ENCODE data around the gene LPIN1. TPM values are rescaled to one million over a fixed set of nuclear protein-coding genes. Genes with fewer than 3 reads are reported as not detected.
"Not testable (repeated sequence)": the region's sequence is repeated elsewhere in the genome, so short reads cannot be mapped to it uniquely, and the experiment has no call there.

LPIN1 gene
- total RNA-seq, 1 donor from 2014 or later = 48.8 TPM

DNA sequence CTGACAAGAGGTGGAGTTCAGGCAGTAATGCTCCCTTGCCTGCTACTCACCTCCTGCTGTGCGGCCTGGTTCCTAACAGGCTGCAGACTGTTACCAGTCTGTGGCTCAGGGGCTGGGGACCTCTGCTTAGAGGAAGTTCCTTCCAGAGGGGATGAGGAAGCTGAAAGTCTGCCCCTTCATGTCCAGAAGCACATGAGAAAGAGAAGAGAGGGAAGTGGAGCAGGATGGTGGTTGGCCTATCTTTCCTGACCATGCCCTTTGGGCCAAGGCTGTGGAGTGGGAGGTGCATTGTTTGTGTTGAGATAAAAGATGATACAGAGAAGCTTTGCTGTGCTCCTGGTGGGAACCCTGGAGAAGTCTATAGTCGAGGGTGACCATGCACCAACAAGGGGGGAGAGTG, 112.5 kb downstream of the LPIN1 start:
- peaks cover 9% of the 10 kb centered on the region for H3K9me3 Mint-ChIP-seq

DNA sequence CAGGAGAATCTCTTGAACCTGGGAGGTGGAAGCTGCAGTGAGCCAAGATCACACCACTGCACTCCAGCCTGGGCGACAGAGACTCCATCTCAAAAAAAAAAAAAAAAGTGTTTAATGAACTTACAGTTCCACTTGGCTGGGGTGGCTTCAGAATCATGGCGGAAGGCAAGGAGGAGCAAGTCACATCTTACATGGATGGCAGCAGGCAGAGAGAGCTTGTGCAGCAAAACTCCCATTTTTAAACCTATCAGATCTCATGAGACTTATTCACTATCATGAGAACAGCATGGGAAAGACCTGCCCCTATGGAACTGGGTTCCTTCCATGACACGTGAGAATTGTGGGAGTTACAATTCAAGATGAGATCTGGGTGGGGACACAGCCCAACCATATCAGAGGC, 113.5 kb downstream of the LPIN1 start:
- not testable (repeated sequence) for H3K4me3 Mint-ChIP-seq (ENCODE audit: low read depth); H3K36me3 Mint-ChIP-seq (ENCODE audit: low read depth)
- intact Hi-C loops (cut with micrococcal nuclease) = loop anchor here (10.0 kb wide), 2 partner anchors 695 to 1065 kb away; no protein-coding TSS in a partner anchor

More for the DNA sequence above, 112.5 kb downstream of the LPIN1 start:
- no peak for DNase-seq (ENCODE audit: low spot score)
- Mint-ChIP-seq H3K27me3 (ENCODE audit: low read depth) (peaks cover 16% of the 10 kb centered on the region), H3K27ac (no peak overlapping the region), H3K36me3 (ENCODE audit: low read depth) (no peaks in the 10 kb centered on the region), H3K4me1 (ENCODE audit: low read depth) (peaks cover 10% of the 10 kb centered on the region), H3K4me3 (ENCODE audit: low read depth) (no peak overlapping the region)
- intact Hi-C loops (cut with micrococcal nuclease) = no loop called here

DNA sequence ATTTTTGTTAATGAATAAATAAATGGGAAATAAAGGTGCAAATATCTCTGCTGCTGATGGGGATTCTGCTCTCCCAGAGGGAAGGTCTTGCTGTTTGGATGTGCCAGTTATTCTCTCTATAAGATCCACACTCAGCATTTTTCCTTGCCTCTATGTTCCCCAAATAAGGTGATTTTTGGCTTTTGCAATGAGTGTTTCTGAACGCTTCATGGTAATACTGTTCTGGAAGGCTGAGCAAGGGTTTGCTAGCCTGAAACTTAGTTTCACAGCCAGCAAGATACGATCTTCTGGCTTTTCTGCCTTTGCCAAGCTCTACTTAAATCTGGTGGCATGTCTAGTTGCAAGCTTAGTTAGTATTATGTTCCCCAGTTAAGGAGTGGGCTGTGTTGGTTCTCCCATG, 114.6 kb downstream of the LPIN1 start:
- Mint-ChIP-seq H3K4me1 (ENCODE audit: low read depth) (peaks cover 10% of the 10 kb centered on the region), H3K36me3 (ENCODE audit: low read depth) (no peaks in the 10 kb centered on the region), H3K9me3 (peaks cover 9% of the 10 kb centered on the region), H3K27me3 (ENCODE audit: low read depth) (peaks cover 13% of the 10 kb centered on the region), H3K4me3 (ENCODE audit: low read depth) (no peak overlapping the region), H3K27ac (no peak overlapping the region)
- DNase-seq (ENCODE audit: low spot score) = no peak
- intact Hi-C loops (cut with micrococcal nuclease) = loop anchor here (10.0 kb wide), 2 partner anchors 694 to 1064 kb away; no protein-coding TSS in a partner anchor

More for the DNA sequence above, 113.5 kb downstream of the LPIN1 start:
- not testable (repeated sequence) for DNase-seq (ENCODE audit: low spot score); H3K27ac Mint-ChIP-seq; H3K9me3 Mint-ChIP-seq
- Mint-ChIP-seq H3K4me1 (ENCODE audit: low read depth) (peaks cover 12% of the 10 kb centered on the region), H3K27me3 (ENCODE audit: low read depth) (peaks cover 16% of the 10 kb centered on the region)

DNA sequence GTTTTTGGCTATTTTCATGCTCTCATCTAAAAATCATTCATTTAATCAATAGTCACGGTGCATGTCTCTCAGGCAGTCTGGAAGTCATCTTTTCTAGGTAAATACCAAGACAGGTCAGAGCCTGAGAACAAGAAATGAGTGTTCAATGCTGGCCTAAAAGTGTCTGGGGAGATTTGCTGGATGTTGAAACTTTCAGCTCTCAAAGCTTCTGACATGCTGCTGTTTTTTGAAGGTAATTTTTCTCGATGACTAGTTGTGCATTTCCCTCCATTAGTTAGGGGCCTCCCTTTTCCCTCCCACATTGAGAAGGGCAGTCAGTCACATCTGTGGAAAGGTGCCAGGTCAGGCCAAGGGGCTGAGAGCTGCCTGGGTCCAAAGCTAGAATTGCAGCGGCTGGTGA, 115.6 kb downstream of the LPIN1 start:
- intact Hi-C loops (cut with micrococcal nuclease) = loop anchor here (10.0 kb wide), 2 partner anchors 693 to 1063 kb away; no protein-coding TSS in a partner anchor
- H3K9me3 Mint-ChIP-seq = peaks cover 9% of the 10 kb centered on the region
- no peak overlapping the region for H3K4me3 Mint-ChIP-seq (ENCODE audit: low read depth)
- H3K4me1 Mint-ChIP-seq (ENCODE audit: low read depth) = peaks cover 9% of the 10 kb centered on the region
- H3K36me3 Mint-ChIP-seq (ENCODE audit: low read depth) = no peaks in the 10 kb centered on the region
- peaks cover 11% of the 10 kb centered on the region for H3K27me3 Mint-ChIP-seq (ENCODE audit: low read depth)
- DNase-seq (ENCODE audit: low spot score) = no peak
- no peak overlapping the region for H3K27ac Mint-ChIP-seq

DNA sequence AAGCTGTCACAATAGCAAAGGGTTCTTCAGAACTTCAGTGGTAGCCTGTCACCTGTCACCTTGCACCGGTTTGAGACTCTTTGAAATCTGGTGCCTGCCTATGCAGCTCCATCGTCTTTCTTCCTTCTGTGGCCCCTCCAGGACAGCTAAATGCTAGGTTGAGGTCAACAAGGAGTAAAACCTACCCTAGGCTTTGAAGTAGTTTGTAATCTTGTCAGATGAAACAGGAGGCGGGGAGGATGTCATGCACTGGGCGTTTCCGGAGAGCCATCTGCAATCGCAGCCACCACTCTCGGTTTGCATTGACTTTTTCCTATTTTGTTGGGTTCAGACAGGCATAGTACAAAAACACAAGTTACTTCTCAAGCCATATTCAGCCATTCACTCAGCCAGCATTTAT, 116.7 kb downstream of the LPIN1 start:
- Mint-ChIP-seq H3K27ac (no peak overlapping the region), H3K4me3 (ENCODE audit: low read depth) (no peak overlapping the region), H3K4me1 (ENCODE audit: low read depth) (peaks cover 9% of the 10 kb centered on the region), H3K36me3 (ENCODE audit: low read depth) (no peaks in the 10 kb centered on the region), H3K9me3 (peaks cover 9% of the 10 kb centered on the region), H3K27me3 (ENCODE audit: low read depth) (peaks cover 13% of the 10 kb centered on the region)
- no peak for DNase-seq (ENCODE audit: low spot score)
- intact Hi-C loops (cut with micrococcal nuclease) = loop anchor here (1.0 to 10.0 kb wide), 4 partner anchors 692 to 1144 kb away; partner anchors contain the start of gene TRIB2

DNA sequence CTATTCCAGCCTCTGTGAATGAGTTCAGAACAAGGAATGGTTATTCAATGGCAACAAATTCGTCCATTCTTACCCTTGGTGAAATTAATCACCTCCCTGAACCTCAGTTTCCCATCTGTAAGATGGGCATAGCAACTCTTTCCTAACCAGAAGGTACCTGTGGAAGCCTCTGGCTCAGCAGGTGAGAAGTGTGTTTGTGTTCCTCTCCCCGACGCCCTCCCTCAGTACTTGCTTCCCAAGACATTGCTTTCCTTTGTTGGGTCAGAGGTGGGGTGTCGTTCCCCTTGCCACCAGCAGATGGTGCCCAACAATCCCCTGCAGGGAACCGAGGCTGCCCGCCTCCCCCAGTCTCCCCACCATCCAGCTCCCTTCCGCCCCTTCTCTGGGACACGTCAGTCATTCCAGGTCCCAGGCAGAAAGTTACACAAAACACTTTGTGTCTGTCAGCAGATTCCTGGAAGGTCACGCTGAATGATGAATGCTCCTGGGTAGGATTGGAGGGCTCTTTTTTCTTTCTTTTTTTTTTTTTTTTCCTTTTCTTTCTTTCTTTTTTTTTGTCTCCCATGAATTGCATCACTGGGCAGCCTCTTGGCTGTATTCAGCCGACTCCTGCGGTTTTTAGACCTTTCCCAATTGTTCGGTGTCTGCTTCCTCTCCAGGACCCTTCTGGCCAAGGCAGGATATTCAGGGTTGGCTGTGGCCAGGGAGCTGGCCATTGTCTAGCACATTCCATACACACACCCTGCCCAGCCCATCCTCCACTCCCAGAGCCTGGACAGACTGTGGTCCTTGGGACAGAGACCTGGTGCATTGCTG, 117.3 kb downstream of the LPIN1 start:
- H3K4me1 Mint-ChIP-seq (ENCODE audit: low read depth) = peaks cover 9% of the 10 kb centered on the region

DNA sequence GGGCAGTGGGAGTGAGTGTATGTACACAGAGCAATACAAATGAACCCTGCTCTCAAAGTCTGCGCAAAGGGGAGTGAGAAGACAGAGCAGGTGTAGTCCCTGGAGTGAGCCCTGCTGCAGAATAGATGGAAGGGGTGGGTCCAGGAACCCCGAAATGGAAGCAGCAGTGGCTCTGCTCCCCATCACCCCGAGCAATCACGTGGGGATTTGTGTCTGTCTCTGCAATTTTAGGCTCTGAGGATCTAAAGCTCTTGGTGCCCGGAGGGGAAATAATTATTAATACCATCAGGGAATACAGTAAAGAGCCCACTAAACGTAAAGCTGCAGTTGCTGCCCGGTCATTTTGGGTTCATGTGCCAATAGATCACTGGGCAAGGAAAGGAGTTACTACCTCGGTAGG, 118.3 kb downstream of the LPIN1 start:
- H3K9me3 Mint-ChIP-seq = no peaks in the 10 kb centered on the region
- peaks cover 9% of the 10 kb centered on the region for H3K4me1 Mint-ChIP-seq (ENCODE audit: low read depth)
- no peak overlapping the region for H3K27ac Mint-ChIP-seq
- H3K27me3 Mint-ChIP-seq (ENCODE audit: low read depth) = peaks cover 13% of the 10 kb centered on the region
- no peak for DNase-seq (ENCODE audit: low spot score)
- H3K36me3 Mint-ChIP-seq (ENCODE audit: low read depth) = no peaks in the 10 kb centered on the region
- intact Hi-C loops (cut with micrococcal nuclease) = loop anchor here (5.0 to 10.0 kb wide), 3 partner anchors 37 to 1060 kb away; no protein-coding TSS in a partner anchor
- H3K4me3 Mint-ChIP-seq (ENCODE audit: low read depth) = no peak overlapping the region

More for the DNA sequence above, 117.3 kb downstream of the LPIN1 start:
- no peak overlapping the region for H3K27ac Mint-ChIP-seq
- H3K27me3 Mint-ChIP-seq (ENCODE audit: low read depth) = peaks cover 13% of the 10 kb centered on the region
- H3K9me3 Mint-ChIP-seq = peaks cover 8% of the 10 kb centered on the region
- no peak overlapping the region for H3K4me3 Mint-ChIP-seq (ENCODE audit: low read depth)
- H3K36me3 Mint-ChIP-seq (ENCODE audit: low read depth) = no peaks in the 10 kb centered on the region
- peak; percentile 47 for DNase-seq (ENCODE audit: low spot score)
- intact Hi-C loops (cut with micrococcal nuclease) = loop anchor here (1.0 to 10.0 kb wide), 4 partner anchors 691 to 1144 kb away; partner anchors contain the start of gene TRIB2

DNA sequence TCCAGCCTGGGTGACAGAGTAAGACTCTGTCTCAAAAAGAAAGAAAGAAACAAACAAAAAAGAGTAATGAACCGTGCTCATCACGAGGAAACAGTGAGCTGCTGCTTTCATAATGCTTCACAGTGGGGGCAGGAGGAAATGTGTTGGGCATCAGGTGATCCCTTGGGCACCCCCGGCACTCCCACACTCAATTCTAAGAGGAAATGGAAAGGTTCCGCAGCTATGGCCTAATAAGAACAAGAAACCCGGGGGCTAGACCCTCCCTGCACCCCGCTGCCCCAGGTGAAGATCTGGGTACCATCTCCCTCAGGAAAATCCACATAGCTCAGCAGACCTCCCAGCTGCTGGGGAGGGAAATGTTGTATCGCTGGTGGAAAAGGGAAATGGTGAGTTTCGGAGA, 118.9 kb downstream of the LPIN1 start:
- no peak for DNase-seq (ENCODE audit: low spot score)
- Mint-ChIP-seq H3K27ac (no peak overlapping the region), H3K9me3 (no peaks in the 10 kb centered on the region), H3K4me1 (ENCODE audit: low read depth) (peaks cover 9% of the 10 kb centered on the region), H3K4me3 (ENCODE audit: low read depth) (no peak overlapping the region), H3K27me3 (ENCODE audit: low read depth) (peaks cover 13% of the 10 kb centered on the region), H3K36me3 (ENCODE audit: low read depth) (no peaks in the 10 kb centered on the region)
- intact Hi-C loops (cut with micrococcal nuclease) = loop anchor here (5.0 to 10.0 kb wide), 3 partner anchors 38 to 1059 kb away; no protein-coding TSS in a partner anchor

DNA sequence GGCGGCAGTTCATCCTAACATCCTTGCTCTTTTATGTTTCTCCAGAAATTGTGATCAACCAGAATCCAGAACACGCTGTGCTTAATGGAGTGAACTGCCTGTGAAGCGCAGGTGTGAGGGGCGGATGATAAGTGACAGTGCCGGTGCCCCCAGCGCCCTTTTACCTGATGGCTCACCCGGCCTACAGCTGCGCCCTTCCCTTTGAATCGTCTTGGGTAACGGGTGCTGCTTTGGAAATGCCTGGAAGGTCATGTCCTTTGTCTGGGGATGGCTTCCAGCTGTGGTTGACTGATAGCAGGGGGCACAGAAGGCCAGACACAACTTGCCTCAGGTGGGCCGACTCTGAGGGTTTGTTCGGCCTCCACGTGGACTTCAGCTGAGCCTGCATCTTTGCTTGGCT, 119.4 kb downstream of the LPIN1 start:
- Mint-ChIP-seq H3K27me3 (ENCODE audit: low read depth) (peaks cover 13% of the 10 kb centered on the region), H3K27ac (no peak overlapping the region), H3K4me1 (ENCODE audit: low read depth) (peaks cover 9% of the 10 kb centered on the region), H3K36me3 (ENCODE audit: low read depth) (no peaks in the 10 kb centered on the region), H3K9me3 (no peaks in the 10 kb centered on the region), H3K4me3 (ENCODE audit: low read depth) (no peak overlapping the region)
- intact Hi-C loops (cut with micrococcal nuclease) = loop anchor here (5.0 to 10.0 kb wide), 3 partner anchors 39 to 1059 kb away; no protein-coding TSS in a partner anchor
- DNase-seq (ENCODE audit: low spot score) = no peak

DNA sequence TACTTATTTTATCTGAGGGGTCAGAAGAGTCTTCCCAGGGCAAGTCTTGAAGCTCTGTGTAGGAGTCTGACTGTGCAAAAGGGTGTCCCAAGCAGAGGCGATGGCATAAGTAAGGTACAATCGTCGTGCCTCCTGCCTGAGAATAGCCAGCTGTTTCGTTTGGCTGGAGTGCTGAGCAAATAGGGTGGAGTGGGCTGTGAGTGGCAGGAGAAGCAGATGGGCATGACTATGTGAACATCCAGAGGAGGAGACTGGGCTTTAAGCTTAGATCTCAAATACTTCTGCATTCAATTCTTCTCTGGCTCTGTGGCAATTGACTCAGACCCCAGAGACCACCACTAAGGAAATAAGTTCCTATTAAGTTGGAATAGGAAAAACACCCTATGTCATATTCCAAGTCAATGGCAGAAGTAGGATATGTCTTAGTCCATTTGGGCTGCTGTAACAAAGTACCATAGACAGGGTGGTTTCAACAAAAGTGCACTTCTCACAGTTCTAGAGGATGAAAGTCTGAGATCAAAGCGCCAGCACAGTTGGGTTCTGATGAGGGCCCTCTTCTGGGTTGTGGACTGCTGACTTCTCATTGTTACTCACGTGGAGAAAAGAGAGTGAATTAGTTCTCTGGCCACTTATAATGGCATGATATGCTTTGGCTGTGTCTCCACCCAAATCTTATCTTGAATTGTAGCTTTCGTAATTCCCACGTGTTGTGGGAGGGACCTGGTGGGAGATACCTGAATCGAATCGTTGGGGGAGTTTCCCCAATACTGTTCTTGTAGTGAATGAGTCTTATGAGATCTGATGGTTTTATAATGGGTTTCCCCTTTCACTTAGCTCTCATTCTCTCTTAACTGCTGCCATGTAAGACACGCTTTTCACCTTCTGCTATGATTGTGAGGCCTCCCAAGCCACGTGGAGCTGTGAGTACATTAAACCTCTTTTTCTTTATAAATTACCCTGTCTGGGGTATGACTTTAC, 120.2 kb downstream of the LPIN1 start:
- Mint-ChIP-seq H3K36me3 (ENCODE audit: low read depth) (no peaks in the 10 kb centered on the region), H3K4me3 (ENCODE audit: low read depth) (no peak overlapping the region), H3K9me3 (no peaks in the 10 kb centered on the region), H3K27ac (no peak overlapping the region), H3K4me1 (ENCODE audit: low read depth) (peaks cover 9% of the 10 kb centered on the region), H3K27me3 (ENCODE audit: low read depth) (peaks cover 13% of the 10 kb centered on the region)
- intact Hi-C loops (cut with micrococcal nuclease) = loop anchor here (5.0 to 10.0 kb wide), 3 partner anchors 39 to 1058 kb away; no protein-coding TSS in a partner anchor
- no peak for DNase-seq (ENCODE audit: low spot score)

DNA sequence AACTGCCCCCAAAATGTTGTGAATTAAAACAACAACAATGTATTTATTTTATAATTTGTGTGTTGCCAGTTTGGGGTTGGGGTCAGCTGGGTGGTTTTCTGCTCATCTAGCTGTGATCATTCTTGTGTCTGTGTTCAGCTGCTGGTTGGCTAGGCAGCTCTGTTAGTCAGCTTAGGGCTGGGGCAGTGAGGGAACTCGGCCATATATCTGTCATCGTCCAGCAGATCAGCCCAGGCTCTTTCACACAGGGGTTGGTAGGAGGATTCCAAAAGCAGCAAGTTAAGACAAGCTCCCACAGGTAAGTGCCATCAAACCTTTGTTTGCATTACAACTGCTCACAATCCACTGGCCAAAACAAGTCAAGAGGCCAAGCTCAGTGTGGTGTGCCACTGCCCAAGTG, 121.5 kb downstream of the LPIN1 start:
- intact Hi-C loops (cut with micrococcal nuclease) = loop anchor here (5.0 to 10.0 kb wide), 3 partner anchors 41 to 1057 kb away; no protein-coding TSS in a partner anchor
- Mint-ChIP-seq H3K4me1 (ENCODE audit: low read depth) (peaks cover 9% of the 10 kb centered on the region), H3K9me3 (no peaks in the 10 kb centered on the region), H3K36me3 (ENCODE audit: low read depth) (no peaks in the 10 kb centered on the region), H3K4me3 (ENCODE audit: low read depth) (no peak overlapping the region), H3K27me3 (ENCODE audit: low read depth) (peaks cover 7% of the 10 kb centered on the region), H3K27ac (no peak overlapping the region)
- DNase-seq (ENCODE audit: low spot score) = no peak

DNA sequence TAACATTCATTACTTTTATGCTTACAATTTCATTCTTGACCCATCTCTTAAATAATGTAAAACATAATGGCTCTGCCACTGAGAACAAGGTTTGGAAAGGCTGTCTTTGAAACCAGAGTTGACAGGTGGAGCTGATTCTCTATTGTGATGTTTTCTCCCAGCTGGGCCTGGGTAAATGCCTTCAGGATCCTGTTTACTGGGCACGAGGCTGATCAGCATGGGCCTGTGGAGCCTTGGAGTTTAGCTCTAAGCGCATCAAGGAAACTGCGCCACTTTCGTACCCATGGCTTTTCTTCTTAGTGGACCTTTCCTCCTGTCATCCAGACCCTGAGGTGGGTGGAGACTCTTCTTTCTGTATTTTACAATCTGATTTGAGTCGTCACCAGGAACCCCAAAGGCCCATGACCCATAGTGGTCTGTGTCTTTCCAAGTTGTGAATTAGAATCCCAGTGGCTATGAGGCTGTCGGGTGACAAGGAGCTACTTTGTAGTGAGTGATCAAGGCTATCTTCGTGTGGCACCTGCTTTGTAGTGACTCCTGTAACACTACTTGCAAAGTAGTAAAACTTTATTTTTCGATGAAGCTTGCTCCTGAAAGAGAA, 123.1 kb downstream of the LPIN1 start:
- no peak for DNase-seq (ENCODE audit: low spot score)
- H3K9me3 Mint-ChIP-seq = no peaks in the 10 kb centered on the region
- no peak overlapping the region for H3K27ac Mint-ChIP-seq
- H3K4me3 Mint-ChIP-seq (ENCODE audit: low read depth) = no peak overlapping the region
- peaks cover 10% of the 10 kb centered on the region for H3K27me3 Mint-ChIP-seq (ENCODE audit: low read depth)
- intact Hi-C loops (cut with micrococcal nuclease) = loop anchor here (5.0 to 10.0 kb wide), 3 partner anchors 42 to 1055 kb away; no protein-coding TSS in a partner anchor
- H3K4me1 Mint-ChIP-seq (ENCODE audit: low read depth) = no peaks in the 10 kb centered on the region
- H3K36me3 Mint-ChIP-seq (ENCODE audit: low read depth) = no peaks in the 10 kb centered on the region
